ENCODE results near the gene CDC42SE2.
"Not testable (repeated sequence)": the region's sequence is repeated elsewhere in the genome, so short reads cannot be mapped to it uniquely, and the experiment has no call there.

Gene CDC42SE2

GRCh38 chr5:131366428-131366827, 102.6 kb downstream of the CDC42SE2 start:
- no peak for DNase-seq (ENCODE audit: low spot score)

- no peak for DNase-seq (ENCODE audit: low spot score)
Observed at GRCh38 chr5:131367219-131367860, 103.5 kb downstream of the CDC42SE2 start.

GRCh38 chr5:131368866-131369265, 105.0 kb downstream of the CDC42SE2 start:
- DNase-seq (ENCODE audit: low spot score): no peak

- DNase-seq (ENCODE audit: low spot score): no peak
Observed at GRCh38 chr5:131369558-131369957, 105.7 kb downstream of the CDC42SE2 start.

GRCh38 chr5:131371835-131372234, 108.0 kb downstream of the CDC42SE2 start:
- no peak for DNase-seq (ENCODE audit: low spot score)

GRCh38 chr5:131373265-131373664, 109.4 kb downstream of the CDC42SE2 start:
- no peak for DNase-seq (ENCODE audit: low spot score)

- DNase-seq (ENCODE audit: low spot score): no peak
Observed at GRCh38 chr5:131375351-131375750, 111.5 kb downstream of the CDC42SE2 start.

- DNase-seq (ENCODE audit: low spot score): no peak
Observed at GRCh38 chr5:131377346-131377745, 113.5 kb downstream of the CDC42SE2 start.

GRCh38 chr5:131377785-131378325, 114.0 kb downstream of the CDC42SE2 start:
- DNase-seq (ENCODE audit: low spot score): no peak

- no peak for DNase-seq (ENCODE audit: low spot score)
Observed at GRCh38 chr5:131378721-131379541, 115.1 kb downstream of the CDC42SE2 start.

GRCh38 chr5:131379723-131380122, 115.9 kb downstream of the CDC42SE2 start:
- no peak for DNase-seq (ENCODE audit: low spot score)

- not testable (repeated sequence) for DNase-seq (ENCODE audit: low spot score)
Observed at GRCh38 chr5:131380238-131380637, 116.4 kb downstream of the CDC42SE2 start.

GRCh38 chr5:131381021-131381420, 117.2 kb downstream of the CDC42SE2 start:
- DNase-seq (ENCODE audit: low spot score): no peak

GRCh38 chr5:131381777-131382176, 117.9 kb downstream of the CDC42SE2 start:
- DNase-seq (ENCODE audit: low spot score): no peak

GRCh38 chr5:131382407-131383395, 118.8 kb downstream of the CDC42SE2 start:
- peak; percentile 81 for DNase-seq (ENCODE audit: low spot score)

GRCh38 chr5:131384173-131384572, 120.3 kb downstream of the CDC42SE2 start:
- no peak for DNase-seq (ENCODE audit: low spot score)

GRCh38 chr5:131384616-131385214, 120.9 kb downstream of the CDC42SE2 start:
- no peak for DNase-seq (ENCODE audit: low spot score)

GRCh38 chr5:131386124-131386523, 122.3 kb downstream of the CDC42SE2 start:
- DNase-seq (ENCODE audit: low spot score): no peak

GRCh38 chr5:131386779-131387178, 122.9 kb downstream of the CDC42SE2 start:
- no peak for DNase-seq (ENCODE audit: low spot score)

- DNase-seq (ENCODE audit: low spot score): no peak
Observed at GRCh38 chr5:131387255-131387654, 123.4 kb downstream of the CDC42SE2 start.

GRCh38 chr5:131389096-131389868, 125.4 kb downstream of the CDC42SE2 start:
- DNase-seq (ENCODE audit: low spot score): no peak

Data from RKO (cell line).